IMR-90 (cell line): Measurements from ENCODE around the gene COL5A1. TPM values are rescaled to one million over a fixed set of nuclear protein-coding genes. Genes with fewer than 3 reads are reported as not detected.

Experiments used
- ATAC-seq: fragments of 200-7000 bp; cut with Tn5 transposase; 2 replicates; pipeline ENCODE4 v1.9.1; 2020; ENCODE audit warnings: low read depth, mild to moderate bottlenecking, moderate library complexity
- BruUV-seq: library from RNA; stranded (reverse); fragments of 400-500 nt; replicated peaks from 2 replicates; lab custom pipeline; 2021; lab: Mats Ljungman, UMichigan
- CTCF ChIA-PET: fragments of 300-600 bp; formaldehyde crosslinking; extraction: SDS; loops from one replicate; lab custom pipeline; 2021; ENCODE audit warnings: antibody characterized with exemption; lab: Yijun Ruan, JAX
- POLR2A ChIA-PET: fragments of 300-600 bp; sonication (Branson Sonifier 250); formaldehyde crosslinking; loops from one replicate; lab custom pipeline; 2022; ENCODE audit warnings: antibody characterized with exemption; ENCODE audit not compliant: unreplicated experiment; lab: Charles Lee
- DNase-seq: peaks from one replicate; pipeline ENCODE4 v3.0.0; 2013
- H2AFZ ChIP-seq: replicated peaks from 2 replicates; pipeline ENCODE3; 2013; ENCODE audit warnings: low read length, mild to moderate bottlenecking; ENCODE audit not compliant: poor library complexity
- H2AK5ac ChIP-seq: 2 replicates; pipeline ENCODE4 v1.6.1; 2013; ENCODE audit warnings: low read depth, low read length, inconsistent platforms
- H2AK9ac ChIP-seq: replicated peaks from 2 replicates; pipeline ENCODE3; 2013; ENCODE audit warnings: mild to moderate bottlenecking, low read depth, low read length, moderate library complexity; ENCODE audit not compliant: poor library complexity
- H2BK120ac ChIP-seq: 2 replicates; pipeline ENCODE4 v1.6.1; 2013; ENCODE audit warnings: low read depth, low read length, inconsistent platforms
- H2BK15ac ChIP-seq: 3 replicates; pipeline ENCODE4 v1.6.1; 2013; ENCODE audit warnings: low read depth, low read length, inconsistent platforms
- H2BK20ac ChIP-seq: 2 replicates; pipeline ENCODE4 v1.6.1; 2013; ENCODE audit warnings: low read depth, mild to moderate bottlenecking, inconsistent platforms, low read length, moderate library complexity
- H2BK5ac ChIP-seq: 2 replicates; pipeline ENCODE4 v1.6.1; 2013; ENCODE audit warnings: mild to moderate bottlenecking, low read depth, low read length, inconsistent platforms; ENCODE audit not compliant: poor library complexity, severe bottlenecking
- H3K14ac ChIP-seq: replicated peaks from 2 replicates; pipeline ENCODE4 v1.6.1; 2013; ENCODE audit warnings: low read depth, low read length, inconsistent platforms
- H3K18ac ChIP-seq: 2 replicates; pipeline ENCODE4 v1.6.1; 2013; ENCODE audit warnings: low read depth, low read length, control low read depth
- H3K23ac ChIP-seq: 2 replicates; pipeline ENCODE4 v1.6.1; 2013; ENCODE audit warnings: low read depth, low read length, inconsistent platforms
- H3K27ac ChIP-seq: 2 replicates; pipeline ENCODE4 v1.5.1; 2013; ENCODE audit warnings: mild to moderate bottlenecking, control low read depth, low read length; ENCODE audit not compliant: insufficient read depth
- H3K27me3 ChIP-seq: 2 replicates; pipeline ENCODE4 v1.6.1; 2013; ENCODE audit warnings: low read length; ENCODE audit not compliant: control insufficient read depth, insufficient read depth
- H3K36me3 ChIP-seq: 2 replicates; pipeline ENCODE4 v1.6.1; 2013; ENCODE audit warnings: low read length, mixed read lengths; ENCODE audit not compliant: control insufficient read depth, insufficient read depth
- H3K4ac ChIP-seq: 2 replicates; pipeline ENCODE4 v1.6.1; 2013; ENCODE audit warnings: low read depth, low read length, inconsistent platforms
- H3K4me1 ChIP-seq: 2 replicates; pipeline ENCODE4 v1.6.1; 2013; ENCODE audit warnings: low read length, mixed read lengths; ENCODE audit not compliant: control insufficient read depth, insufficient read depth
- H3K4me2 ChIP-seq: 2 replicates; pipeline ENCODE4 v1.6.1; 2013; ENCODE audit warnings: low read depth, mild to moderate bottlenecking, control low read depth, low read length, moderate library complexity
- H3K4me3 ChIP-seq: 2 replicates; pipeline ENCODE4 v1.5.1; 2013; ENCODE audit warnings: low read depth, mild to moderate bottlenecking, control low read depth, low read length, moderate library complexity; ENCODE audit not compliant: insufficient read depth
- H3K56ac ChIP-seq: 2 replicates; pipeline ENCODE4 v1.6.1; 2013; ENCODE audit warnings: low read length, inconsistent platforms; ENCODE audit not compliant: insufficient read depth; ENCODE audit errors: extremely low read depth
- H3K79me1 ChIP-seq, 2 experiments: 2 replicates each; pipeline ENCODE4 v1.6.1; 2013; ENCODE audit warnings: low read length in 2 of 2, inconsistent platforms in 1 of 2, low read depth in 1 of 2
- H3K9ac ChIP-seq: 2 replicates; pipeline ENCODE4 v1.6.1; 2013; ENCODE audit warnings: low read depth, low read length, control low read depth
- H3K9me1 ChIP-seq: 2 replicates; pipeline ENCODE4 v1.6.1; 2013; ENCODE audit warnings: low read length, inconsistent platforms; ENCODE audit not compliant: insufficient read depth
- H3K9me3 ChIP-seq: 2 replicates; pipeline ENCODE4 v1.6.1; 2013; ENCODE audit warnings: low read length; ENCODE audit not compliant: control insufficient read depth, insufficient read depth
- H4K20me1 ChIP-seq: 2 replicates; pipeline ENCODE4 v1.6.1; 2013; ENCODE audit warnings: low read length, inconsistent platforms; ENCODE audit not compliant: insufficient read depth
- H4K5ac ChIP-seq: 2 replicates; pipeline ENCODE4 v1.6.1; 2013; ENCODE audit warnings: mild to moderate bottlenecking, low read depth, low read length, control low read depth
- H4K8ac ChIP-seq, 2 experiments: 2 replicates each; pipeline ENCODE4 v1.6.1; 2013; ENCODE audit warnings: low read depth in 2 of 2, low read length in 2 of 2, control low read depth in 1 of 2, inconsistent platforms in 1 of 2
- H4K91ac ChIP-seq: 2 replicates; pipeline ENCODE4 v1.6.1; 2013; ENCODE audit warnings: low read depth, low read length, inconsistent platforms; ENCODE audit not compliant: insufficient read depth
- CEBPB ChIP-seq: IDR thresholded peaks from 2 replicates; pipeline ENCODE4 v1.6.1; 2012; ENCODE audit warnings: low read depth, low read length, improper control_type of control experiment
- CTCF ChIP-seq: conservative IDR thresholded peaks from 2 replicates; pipeline ENCODE4 v1.5.1; 2012; ENCODE audit warnings: mild to moderate bottlenecking, low read depth, low read length, improper control_type of control experiment
- WGBS, 2 experiments: methylation state at CpG; one replicate each; pipeline versions ENCODE4 v1.1.5 to v1.1.7; 2013; ENCODE audit warnings: missing lambda C conversion rate in 2 of 2; ENCODE audit not compliant: insufficient read length in 1 of 2; ENCODE audit errors: extremely low coverage in 2 of 2; 5-methylcytosine and 5-hydroxymethylcytosine counted together
- dilution Hi-C: fragments of 300-500 bp; cut with HindIII; formaldehyde crosslinking; loops from one replicate; pipeline ENCODE4 v1.14.3; 2018; ENCODE audit warnings: low sequenced_read_pairs; ENCODE audit not compliant: unreplicated experiment
- in situ Hi-C: fragments of 300-500 bp; cut with MboI; formaldehyde crosslinking; loops from 3 replicates; pipeline ENCODE4 v1.14.3; 2019; ENCODE audit warnings: low sequenced_read_pairs, inconsistent platforms, mixed read lengths
- intact Hi-C: fragments of 100-400 bp; cut with micrococcal nuclease; formaldehyde crosslinking; loops from 2 replicates; pipeline ENCODE4 v1.10.0; 2022
- polyA plus RNA-seq, 3 experiments: library from polyadenylated mRNA; depleted of rRNA; stranded (reverse); fragments of >200 nt; gene quantifications; 2 replicates each; pipeline ENCODE4 v1.2.3, GENCODE V29; 2012; ENCODE audit warnings: low replicate concordance in 1 of 3
- total RNA-seq: library from RNA; depleted of rRNA; stranded (reverse); fragments of >200 nt; gene quantifications from 2 replicates; pipeline ENCODE4 v1.2.3, GENCODE V29; 2012

The COL5A1 gene
- total and polyA plus RNA-seq, 2 of the 4 experiments (the other 2 are of a cell fraction), result 19.2 to 173 TPM

DNA sequence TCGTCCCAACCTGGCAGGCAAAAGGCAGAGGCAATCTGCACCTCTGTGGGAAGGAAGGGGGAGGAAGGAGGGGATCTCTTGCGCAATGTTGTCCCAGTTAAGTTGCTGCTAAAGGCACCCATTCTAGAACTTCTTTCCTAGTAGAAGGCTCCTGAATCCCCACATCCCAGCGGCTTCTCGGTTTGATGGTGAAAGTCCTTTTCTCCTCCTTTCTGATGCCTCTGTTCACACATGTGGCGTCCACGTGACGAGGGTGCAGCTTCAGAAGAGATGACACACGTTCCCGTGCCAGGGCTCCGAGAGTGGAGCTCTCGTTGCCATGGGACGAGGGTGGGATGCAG, 142.1 kb downstream of the COL5A1 start:
- no peak overlapping the region for H3K27ac ChIP-seq
- H3K9me3 ChIP-seq, result no peaks in the 10 kb centered on the region
- BruUV-seq, result no TSS peak

More for the DNA sequence above, 142.1 kb downstream of the COL5A1 start:
- H2AK5ac ChIP-seq, result no peak overlapping the region
- no peaks in the 10 kb centered on the region for H3K27me3 ChIP-seq
- no peak overlapping the region for H3K56ac ChIP-seq
- H3K4me1 ChIP-seq, result peaks cover 4% of the 10 kb centered on the region
- H3K4me2 ChIP-seq, result no peak overlapping the region
- DNase-seq, result no peak
- peaks cover 18 to 58% of the 10 kb centered on the region in 2 experiments for H3K79me1 ChIP-seq
- H3K36me3 ChIP-seq, result peaks cover 82% of the 10 kb centered on the region
- H3K4ac ChIP-seq, result no peak overlapping the region
- no peak overlapping the region for H3K23ac ChIP-seq
- WGBS, 2 experiments, result 100% methylated on average over 1 of the region's 12 CpGs; no CpG with 5 or more reads in 1 of the 2 experiments
- no peak overlapping the region for H2BK20ac ChIP-seq
- H3K18ac ChIP-seq, result no peak overlapping the region
- no peak for ATAC-seq
- no peak overlapping the region for H2BK5ac ChIP-seq
- no peak overlapping the region for H4K5ac ChIP-seq
- H3K9ac ChIP-seq, result no peak overlapping the region
- dilution Hi-C loops (no loop called here), in situ Hi-C loops (no loop called here), intact Hi-C loops (no loop called here)
- ChIA-PET CTCF (no interaction called here), POLR2A (no interaction called here)
- no peak overlapping the region for H2BK15ac ChIP-seq
- no peak overlapping the region for H2AK9ac ChIP-seq
- peaks cover 25% of the 10 kb centered on the region for H4K20me1 ChIP-seq
- H2BK120ac ChIP-seq, result no peak overlapping the region
- H3K9me1 ChIP-seq, result peaks cover 17% of the 10 kb centered on the region
- no peak overlapping the region for H4K91ac ChIP-seq
- no peak overlapping the region for H3K4me3 ChIP-seq
- no peak overlapping the region for H4K8ac ChIP-seq
- H3K14ac ChIP-seq, result no peak overlapping the region
- TF ChIP-seq CEBPB (peak; percentile 95), CTCF (no peak)
- no peak overlapping the region for H2AFZ ChIP-seq
